HepG2 (cell line): ENCODE data around the gene KLC4. TPM values are rescaled to one million over a fixed set of nuclear protein-coding genes. Genes with fewer than 3 reads are reported as not detected.

Experiments used
- AHDC1 ChIP-seq: sonication (generic); formaldehyde crosslinking; IDR thresholded peaks from 2 replicates; pipeline ENCODE4 v1.5.1; 2020; ENCODE audit warnings: mild to moderate bottlenecking, missing genetic modification reagents, borderline replicate concordance
- GFI1 ChIP-seq: sonication (generic); formaldehyde crosslinking; IDR thresholded peaks from 2 replicates; pipeline ENCODE4 v1.5.0; 2020; ENCODE audit warnings: missing genetic modification reagents, mild to moderate bottlenecking, borderline replicate concordance
- MBNL3 ChIP-seq: fragments of 250-450 bp; sonication (Bioruptor Pico); conservative IDR thresholded peaks from 2 replicates; pipeline ENCODE4 v1.8.0; 2022; ENCODE audit warnings: mild to moderate bottlenecking, inconsistent platforms
- MED1 ChIP-seq: sonication (generic); formaldehyde crosslinking; IDR thresholded peaks from 2 replicates; pipeline ENCODE4 v1.4.0; 2020; ENCODE audit warnings: missing genetic modification reagents
- MTERF4 ChIP-seq: sonication (generic); formaldehyde crosslinking; IDR thresholded peaks from 2 replicates; pipeline ENCODE4 v1.8.0; 2023; ENCODE audit warnings: mild to moderate bottlenecking, missing genetic modification reagents
- NR2F1 ChIP-seq, 2 experiments: fragments of 450-650 bp in 1 of 2; formaldehyde crosslinking in 1 of 2; IDR thresholded peaks; 2 replicates each; pipeline versions ENCODE4 v1.5.0 to v1.6.1; 2016 to 2020; ENCODE audit warnings: mild to moderate bottlenecking in 1 of 2, missing compliant biosample characterization in 1 of 2, missing genetic modification reagents in 1 of 2, moderate library complexity in 1 of 2
- RFX5 ChIP-seq: IDR thresholded peaks from 2 replicates; pipeline ENCODE4 v1.6.1; 2011; ENCODE audit warnings: low read depth, low read length, improper control_type of control experiment
- SOX13 ChIP-seq, 3 experiments: fragments of 450-650 bp in 1 of 3; sonication (generic) in 1 of 3; formaldehyde crosslinking in 1 of 3; IDR thresholded peaks in 2 of 3; conservative IDR thresholded peaks in 1 of 3; 2 replicates each; pipeline versions ENCODE4 v1.5.0 to v1.6.1; 2016 to 2020; ENCODE audit warnings: antibody characterized with exemption in 1 of 3, mild to moderate bottlenecking in 1 of 3, missing compliant biosample characterization in 1 of 3, missing genetic modification reagents in 1 of 3, moderate library complexity in 1 of 3
- SRSF1 ChIP-seq: fragments of 200-400 bp; formaldehyde crosslinking; optimal IDR thresholded peaks from 2 replicates; pipeline ENCODE3; 2017; ENCODE audit warnings: mild to moderate bottlenecking, low read depth, low read length, moderate library complexity
- TCF7 ChIP-seq: sonication (generic); IDR thresholded peaks from 2 replicates; pipeline ENCODE4 v1.6.1; 2016; ENCODE audit warnings: antibody characterized with exemption, low read depth
- ZBTB1 ChIP-seq: sonication (generic); formaldehyde crosslinking; IDR thresholded peaks from 2 replicates; pipeline ENCODE4 v1.4.0; 2020; ENCODE audit warnings: missing genetic modification reagents, borderline replicate concordance
- ZFP1 ChIP-seq: IDR thresholded peaks from 2 replicates; pipeline ENCODE4 v1.6.1; 2016
- ZKSCAN8 ChIP-seq: IDR thresholded peaks from 2 replicates; pipeline ENCODE4 v1.6.1; 2016; ENCODE audit warnings: borderline replicate concordance, missing genetic modification reagents, missing compliant biosample characterization
- ZNF589 ChIP-seq: sonication (generic); formaldehyde crosslinking; conservative IDR thresholded peaks from 2 replicates; pipeline ENCODE4 v1.8.0; 2022; ENCODE audit warnings: mild to moderate bottlenecking, moderate library complexity, missing genetic modification reagents
- ZNF674 ChIP-seq: sonication (generic); formaldehyde crosslinking; IDR thresholded peaks from 2 replicates; pipeline ENCODE4 v1.5.0; 2020; ENCODE audit warnings: low read depth, mild to moderate bottlenecking, missing genetic modification reagents
- ZNF713 ChIP-seq: sonication (generic); formaldehyde crosslinking; IDR thresholded peaks from 2 replicates; pipeline ENCODE4 v1.4.0; 2020; ENCODE audit warnings: mild to moderate bottlenecking, missing genetic modification reagents
- polyA plus RNA-seq, 8 experiments: library from polyadenylated mRNA; depleted of rRNA in 3 of 8; stranded (reverse) in 7 of 8; unstranded in 1 of 8; fragments of >200 nt; fragmentation: Illumina TruSeq in 4 of 8; extraction: Trizol in 4 of 8; gene quantifications; 2 replicates each; pipeline versions ENCODE4 v1.2.1 to v1.2.3, GENCODE V29; 2011 to 2016; ENCODE audit warnings: low read depth in 4 of 8, missing spikeins in 1 of 8, mixed read lengths in 1 of 8; ENCODE audit not compliant: insufficient read depth in 1 of 8
- total RNA-seq, 5 experiments: library from RNA; depleted of rRNA; stranded (reverse); fragments of >200 nt; fragmentation: Illumina TruSeq; extraction: Trizol; gene quantifications; 2 replicates each; pipeline ENCODE4 v1.2.3, GENCODE V29; 2016; ENCODE audit warnings: low read depth in 1 of 5
- TF ChIP-seq, protein P1 (sequence below): IDR thresholded peaks from 2 replicates; pipeline ENCODE4 v1.6.1; 2016; ENCODE audit warnings: low read depth, missing genetic modification reagents, missing compliant biosample characterization

KLC4 gene
- total and polyA plus RNA-seq, 2 of the 13 experiments (the other 11 are each of a cell fraction or from before 2014, with no cell fraction given) = 45.4 to 70.4 TPM

- peak; percentile 62; the same call in 1 of the 2 replicates for TF ChIP-seq ZKSCAN8 (CRISPR knock-in tag)
- TF ChIP-seq SRSF1 = peak; percentile 90
- TF ChIP-seq TCF7 = peak; percentile 99
- peak; percentile 74; the same call in 1 of the 2 replicates for TF ChIP-seq MED1 (CRISPR knock-in tag)
- 0 out of 2 replicates have a peak, but pooled peaks have one; percentile 65 for TF ChIP-seq ZNF589 (CRISPR knock-in tag)
- no peak for TF ChIP-seq MTERF4 (CRISPR knock-in tag)
- TF ChIP-seq AHDC1 = peak; percentile 86
- TF ChIP-seq ZBTB1 = no peak
- no peak for TF ChIP-seq RFX5
- TF ChIP-seq, protein P1, sequence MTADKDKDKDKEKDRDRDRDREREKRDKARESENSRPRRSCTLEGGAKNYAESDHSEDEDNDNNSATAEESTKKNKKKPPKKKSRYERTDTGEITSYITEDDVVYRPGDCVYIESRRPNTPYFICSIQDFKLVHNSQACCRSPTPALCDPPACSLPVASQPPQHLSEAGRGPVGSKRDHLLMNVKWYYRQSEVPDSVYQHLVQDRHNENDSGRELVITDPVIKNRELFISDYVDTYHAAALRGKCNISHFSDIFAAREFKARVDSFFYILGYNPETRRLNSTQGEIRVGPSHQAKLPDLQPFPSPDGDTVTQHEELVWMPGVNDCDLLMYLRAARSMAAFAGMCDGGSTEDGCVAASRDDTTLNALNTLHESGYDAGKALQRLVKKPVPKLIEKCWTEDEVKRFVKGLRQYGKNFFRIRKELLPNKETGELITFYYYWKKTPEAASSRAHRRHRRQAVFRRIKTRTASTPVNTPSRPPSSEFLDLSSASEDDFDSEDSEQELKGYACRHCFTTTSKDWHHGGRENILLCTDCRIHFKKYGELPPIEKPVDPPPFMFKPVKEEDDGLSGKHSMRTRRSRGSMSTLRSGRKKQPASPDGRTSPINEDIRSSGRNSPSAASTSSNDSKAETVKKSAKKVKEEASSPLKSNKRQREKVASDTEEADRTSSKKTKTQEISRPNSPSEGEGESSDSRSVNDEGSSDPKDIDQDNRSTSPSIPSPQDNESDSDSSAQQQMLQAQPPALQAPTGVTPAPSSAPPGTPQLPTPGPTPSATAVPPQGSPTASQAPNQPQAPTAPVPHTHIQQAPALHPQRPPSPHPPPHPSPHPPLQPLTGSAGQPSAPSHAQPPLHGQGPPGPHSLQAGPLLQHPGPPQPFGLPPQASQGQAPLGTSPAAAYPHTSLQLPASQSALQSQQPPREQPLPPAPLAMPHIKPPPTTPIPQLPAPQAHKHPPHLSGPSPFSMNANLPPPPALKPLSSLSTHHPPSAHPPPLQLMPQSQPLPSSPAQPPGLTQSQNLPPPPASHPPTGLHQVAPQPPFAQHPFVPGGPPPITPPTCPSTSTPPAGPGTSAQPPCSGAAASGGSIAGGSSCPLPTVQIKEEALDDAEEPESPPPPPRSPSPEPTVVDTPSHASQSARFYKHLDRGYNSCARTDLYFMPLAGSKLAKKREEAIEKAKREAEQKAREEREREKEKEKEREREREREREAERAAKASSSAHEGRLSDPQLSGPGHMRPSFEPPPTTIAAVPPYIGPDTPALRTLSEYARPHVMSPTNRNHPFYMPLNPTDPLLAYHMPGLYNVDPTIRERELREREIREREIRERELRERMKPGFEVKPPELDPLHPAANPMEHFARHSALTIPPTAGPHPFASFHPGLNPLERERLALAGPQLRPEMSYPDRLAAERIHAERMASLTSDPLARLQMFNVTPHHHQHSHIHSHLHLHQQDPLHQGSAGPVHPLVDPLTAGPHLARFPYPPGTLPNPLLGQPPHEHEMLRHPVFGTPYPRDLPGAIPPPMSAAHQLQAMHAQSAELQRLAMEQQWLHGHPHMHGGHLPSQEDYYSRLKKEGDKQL (CRISPR knock-in tag) = peak; percentile 82
- TF ChIP-seq ZNF674 (CRISPR knock-in tag) = no peak
- TF ChIP-seq NR2F1 (CRISPR knock-in tag; IDR thresholded peaks at IDR 0.05) = no peak; a peak in 1 of 4 replicates
- TF ChIP-seq MBNL3 = no peak
- TF ChIP-seq SOX13 (IDR thresholded peaks at IDR 0.05) = peak; percentile 73
- peak in 1 of 2 experiments; percentile 84; a peak in 2 of 4 replicates for TF ChIP-seq SOX13 (CRISPR knock-in tag; conservative IDR thresholded peaks at IDR 0.05 in 1 of 2, IDR thresholded peaks at IDR 0.05 in 1 of 2)
- TF ChIP-seq ZFP1 (CRISPR knock-in tag) = peak; percentile 73; the same call in 1 of the 2 replicates
- no peak for TF ChIP-seq ZNF713 (CRISPR knock-in tag)
- peak; percentile 66 for TF ChIP-seq GFI1 (CRISPR knock-in tag)
Measured at GRCh38 chr6:43089874-43090558, 30.6 kb downstream of the KLC4 start (continued).
